HuH-7 (cell line): ENCODE measurements around the gene LAMC3.

ENCODE experiments used
- DNase-seq: peaks from one replicate; pipeline ENCODE4 v3.0.0; 2011; ENCODE audit warnings: low spot score

LAMC3 gene

DNA sequence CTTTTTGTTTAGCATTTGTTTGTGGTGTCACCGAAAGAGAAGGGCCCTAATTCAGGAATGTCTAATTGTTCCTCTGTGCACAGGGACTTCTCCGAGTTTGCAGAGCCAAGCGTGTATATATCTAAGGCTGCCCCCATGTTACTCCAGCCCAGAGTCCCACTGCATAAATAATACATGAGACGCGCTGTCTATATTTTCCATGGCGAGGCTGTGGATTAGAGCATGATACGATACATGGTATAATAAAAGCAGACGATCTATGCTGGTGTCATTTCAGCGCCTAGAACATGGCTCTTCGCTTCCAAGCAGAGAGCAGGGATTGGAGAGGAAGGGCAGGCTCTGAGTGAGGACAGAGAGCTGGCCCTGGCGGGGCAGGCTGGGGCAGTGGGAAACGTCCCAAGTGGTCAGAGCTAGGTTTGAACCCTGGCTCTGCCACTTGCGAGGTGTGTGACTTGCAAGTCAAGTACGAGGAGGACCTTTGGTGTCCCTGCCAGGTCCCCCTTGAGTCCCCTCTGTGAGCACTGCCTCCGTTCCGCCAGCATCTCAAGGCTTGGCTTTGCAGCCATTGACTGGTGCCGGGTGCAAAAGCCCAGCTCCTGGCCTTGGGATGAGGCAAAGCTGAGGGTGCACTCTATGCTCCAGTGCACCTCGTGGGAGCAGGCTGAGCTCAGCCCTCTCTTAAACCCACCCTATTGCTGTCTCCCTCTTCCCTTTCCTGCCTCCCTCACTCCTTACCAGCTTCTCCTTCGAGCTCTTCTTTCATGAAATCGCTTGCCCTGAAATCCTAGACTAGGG lies 29.2 kb upstream of the LAMC3 start:
- DNase-seq, result no peak

DNA sequence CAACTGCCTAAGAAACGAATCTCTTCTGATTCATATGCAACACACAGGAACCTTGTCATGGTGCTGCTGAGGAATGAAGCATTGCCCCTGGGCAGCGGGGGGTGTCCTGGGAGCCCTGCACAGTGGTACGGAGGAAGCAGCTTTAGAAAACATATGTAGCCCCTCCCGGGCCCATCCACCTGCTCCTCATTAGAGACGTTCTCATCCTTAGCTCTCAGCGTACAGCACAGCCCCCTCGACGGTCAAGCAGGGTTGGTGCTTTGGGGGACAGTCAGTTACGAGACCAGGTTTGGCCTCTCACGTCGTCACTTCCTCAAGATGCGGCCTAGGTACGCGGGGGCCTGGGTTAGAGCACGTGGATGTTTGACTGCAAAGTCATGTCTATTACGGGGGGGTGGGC lies 28.4 kb upstream of the LAMC3 start:
- DNase-seq, result no peak

DNA sequence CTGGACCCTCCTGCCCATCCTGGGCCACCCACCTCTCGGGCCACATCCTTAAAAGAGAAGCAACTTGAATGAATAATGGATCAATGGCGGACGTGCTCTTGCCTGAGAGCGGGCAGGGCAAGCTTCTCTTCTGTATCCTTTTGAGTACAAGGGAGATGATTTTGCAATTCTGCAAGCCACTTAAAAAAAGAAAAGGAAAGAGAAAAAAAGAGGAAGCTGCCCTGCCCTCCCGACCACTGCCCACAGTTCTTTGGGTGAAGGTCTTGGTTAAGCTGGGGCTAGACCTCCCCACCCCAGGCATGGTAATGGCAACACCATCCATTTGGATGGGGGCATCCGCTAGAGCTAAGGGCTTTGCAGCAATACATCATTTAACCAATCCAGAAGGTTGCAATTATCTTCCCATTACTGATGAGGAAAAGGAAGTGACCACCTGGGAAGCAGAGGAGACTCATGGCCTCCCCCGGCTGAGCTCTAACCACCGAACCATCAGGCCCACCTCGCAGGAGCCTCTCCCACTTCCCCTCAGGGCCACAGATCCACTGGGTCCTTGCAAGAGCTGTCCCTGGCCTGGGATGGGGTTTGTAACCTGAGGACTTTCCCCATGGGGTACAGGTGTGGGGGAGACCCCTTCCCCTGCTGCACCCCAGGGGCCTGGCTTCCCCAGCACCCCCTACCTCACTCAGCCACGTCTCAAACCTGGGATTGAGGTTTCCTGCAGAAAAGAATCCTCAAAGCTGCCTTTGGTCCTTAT lies 27.8 kb upstream of the LAMC3 start:
- DNase-seq, result no peak

DNA sequence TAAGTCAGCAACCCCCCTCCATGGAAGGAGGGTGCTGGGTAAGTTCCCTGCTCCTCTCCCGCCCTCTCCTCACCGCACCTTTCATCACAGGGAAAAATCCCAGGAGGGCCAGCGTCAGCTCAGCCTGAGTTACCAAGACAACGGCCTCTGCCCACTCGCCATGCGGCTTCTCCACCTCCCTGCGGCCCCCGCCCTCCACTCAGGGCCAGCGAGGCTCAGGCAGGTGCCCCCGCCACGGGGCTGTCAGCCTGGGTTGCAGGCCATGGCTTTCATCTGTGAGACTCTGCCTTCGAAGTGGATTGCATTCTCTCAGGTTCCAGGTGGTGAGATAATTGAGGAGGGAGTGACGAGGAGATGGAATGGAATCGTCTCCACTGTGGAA lies 27.2 kb upstream of the LAMC3 start:
- no peak for DNase-seq

DNA sequence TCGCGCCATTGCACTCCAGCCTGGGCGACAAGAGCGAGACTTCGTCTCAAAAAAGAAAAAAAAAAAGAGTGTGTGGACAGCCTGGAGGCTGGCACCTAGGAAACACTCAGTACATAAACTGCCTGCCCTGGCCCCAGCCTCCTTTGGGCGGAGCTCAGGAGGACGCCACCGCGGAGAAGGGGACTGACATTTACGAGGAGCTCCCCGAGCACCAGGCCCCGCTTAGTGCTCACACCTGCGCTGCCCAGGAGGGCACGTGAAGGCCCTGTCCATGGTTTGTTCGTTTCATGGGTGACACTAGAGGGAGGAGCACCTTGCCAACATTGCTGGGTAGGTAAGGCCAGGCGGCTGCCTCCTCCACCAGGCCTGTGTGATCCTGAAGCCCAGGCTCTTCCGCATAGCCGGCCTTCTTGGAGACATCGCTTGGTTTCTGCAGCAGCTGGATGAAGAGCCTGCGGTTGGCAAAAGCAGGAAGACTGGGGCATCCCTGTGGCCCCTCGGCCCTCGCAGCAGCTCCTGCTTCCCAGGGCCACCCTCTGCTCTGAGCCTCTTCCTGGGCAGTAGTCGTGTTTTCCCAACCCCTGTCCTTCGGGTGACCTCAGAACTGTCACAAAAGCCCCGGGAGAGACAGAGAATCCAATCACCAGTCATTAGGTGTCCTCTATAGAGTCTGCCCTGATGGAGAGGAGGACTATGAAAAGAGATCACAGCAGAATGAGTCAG lies 26.2 kb upstream of the LAMC3 start:
- no peak for DNase-seq

DNA sequence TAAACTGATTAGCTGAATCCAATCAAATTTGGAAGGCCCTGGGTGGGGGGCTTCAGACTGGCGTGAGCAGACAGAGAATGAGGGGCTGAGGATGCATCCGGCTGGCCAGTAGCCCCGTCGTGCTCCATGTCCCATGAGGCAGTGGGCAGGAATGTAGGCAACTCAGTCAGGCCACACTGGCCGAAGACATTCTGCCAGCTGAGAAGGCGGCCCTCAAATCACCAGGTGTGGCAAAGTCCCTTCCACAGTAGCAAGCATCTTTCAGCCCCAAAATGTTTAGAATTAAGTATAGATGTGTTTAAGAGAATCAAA lies 25.7 kb upstream of the LAMC3 start:
- no peak for DNase-seq

DNA sequence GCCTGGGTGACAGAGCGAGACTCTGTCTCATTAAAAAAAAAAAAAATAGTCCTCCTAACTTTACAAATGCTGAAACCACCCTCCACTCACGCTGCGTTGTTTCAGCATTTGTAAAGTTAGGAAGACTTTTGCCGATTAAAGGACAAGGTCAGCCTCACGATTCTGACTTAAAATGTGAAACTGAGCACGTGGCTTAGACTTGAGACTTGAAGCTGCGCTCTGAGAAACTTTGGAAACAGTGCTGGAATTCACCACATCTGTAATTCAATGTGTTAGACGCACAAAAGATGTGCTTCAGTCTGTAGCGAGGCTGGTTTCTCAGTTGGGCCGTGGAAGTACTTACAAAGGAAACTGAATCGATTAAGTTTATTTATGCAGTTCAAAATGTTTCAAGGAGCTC lies 25.0 kb upstream of the LAMC3 start:
- DNase-seq, result no peak

DNA sequence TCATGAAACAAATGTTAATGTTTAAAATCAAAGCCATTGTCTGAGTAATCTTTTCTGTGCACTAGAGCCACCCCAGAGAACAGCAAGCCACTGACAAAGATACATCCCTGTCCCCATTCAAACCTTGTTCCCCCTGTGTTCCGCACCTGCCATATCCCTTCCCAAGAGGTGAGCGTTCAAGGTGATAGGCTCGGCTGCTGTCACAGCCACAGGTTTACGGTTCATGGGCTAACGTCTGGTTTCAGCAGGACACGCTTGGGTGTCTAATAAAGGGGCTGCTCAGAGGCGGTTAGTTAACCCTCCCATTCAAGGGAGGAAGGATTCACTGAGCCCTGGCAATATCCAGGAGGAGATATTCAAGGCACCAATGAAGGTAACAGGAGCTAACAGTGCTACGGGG lies 24.5 kb upstream of the LAMC3 start:
- DNase-seq, result no peak

DNA sequence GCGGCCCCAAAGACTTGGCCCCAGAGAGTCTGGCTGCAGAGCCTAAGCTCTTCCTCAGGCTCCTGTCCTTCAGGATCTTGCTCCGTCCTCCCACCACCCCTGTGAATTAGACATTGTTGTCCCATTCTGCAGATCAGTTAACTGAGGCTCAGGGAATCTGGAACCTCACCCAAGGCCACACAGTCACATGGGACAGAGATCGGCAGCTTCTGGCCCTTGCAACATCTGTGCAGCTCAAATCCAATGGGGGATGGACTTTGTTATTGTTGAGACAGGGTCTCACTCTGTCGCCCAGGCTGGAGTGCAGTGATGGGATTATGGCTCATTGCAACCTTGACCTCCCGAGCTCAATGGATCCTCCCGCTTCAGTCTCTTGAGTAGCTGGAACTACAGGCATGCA lies 23.9 kb upstream of the LAMC3 start:
- no peak for DNase-seq

DNA sequence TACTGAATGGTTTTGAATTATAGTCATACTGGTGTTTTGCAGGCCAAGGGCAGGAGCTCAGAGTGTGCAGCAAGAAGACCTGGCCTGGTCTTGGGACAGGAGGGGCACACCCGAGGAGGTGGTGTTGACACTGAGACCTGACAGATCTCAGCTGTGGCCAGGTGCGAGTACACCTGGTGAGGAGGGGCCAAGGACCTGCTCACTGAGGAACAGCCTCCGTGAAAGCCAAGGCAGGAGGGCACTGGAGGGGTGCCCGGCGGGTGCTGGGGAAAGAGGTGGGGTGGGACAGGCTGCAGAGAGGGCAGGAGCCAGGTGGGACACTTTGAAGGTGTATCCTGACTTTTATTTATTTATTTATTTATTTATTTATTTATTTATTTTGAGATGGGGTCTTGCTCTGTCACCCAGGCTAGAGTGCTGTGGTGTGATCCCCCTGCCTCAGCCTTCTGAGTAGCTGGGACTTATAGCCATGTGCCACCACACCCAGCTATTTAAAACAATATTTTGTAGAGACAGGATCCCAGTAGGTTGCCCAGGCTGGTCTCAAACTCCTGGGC lies 23.3 kb upstream of the LAMC3 start:
- DNase-seq, result no peak

DNA sequence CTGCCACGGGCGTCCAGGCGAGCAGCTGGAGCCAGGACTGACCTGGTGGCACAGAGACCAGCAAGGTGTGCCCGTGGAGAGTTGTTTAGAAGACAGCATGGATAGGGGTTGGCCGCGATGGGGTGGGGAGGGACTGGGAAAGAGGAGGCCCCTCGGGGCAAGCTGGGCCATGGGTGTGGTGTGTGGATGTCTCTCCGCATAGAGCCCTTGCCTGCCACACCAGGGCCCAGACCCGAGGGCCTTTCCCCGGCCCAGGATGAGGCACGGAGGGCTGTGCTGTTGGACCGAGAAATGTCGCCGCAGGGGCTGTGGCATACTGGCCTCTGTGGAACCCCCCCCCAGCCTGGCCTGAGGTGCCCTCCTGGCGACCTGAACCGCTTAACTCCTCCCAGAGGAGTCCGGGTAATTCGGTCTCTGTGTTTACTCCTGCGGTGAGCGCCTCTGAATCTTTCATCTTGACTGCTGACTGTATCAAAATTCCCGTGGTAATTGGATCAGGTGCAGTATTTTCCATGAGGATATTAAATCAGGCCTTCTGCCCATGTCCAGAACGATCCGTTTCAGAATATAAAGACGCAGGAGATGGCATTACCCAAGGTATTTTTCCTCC lies 22.5 kb upstream of the LAMC3 start:
- no peak for DNase-seq

DNA sequence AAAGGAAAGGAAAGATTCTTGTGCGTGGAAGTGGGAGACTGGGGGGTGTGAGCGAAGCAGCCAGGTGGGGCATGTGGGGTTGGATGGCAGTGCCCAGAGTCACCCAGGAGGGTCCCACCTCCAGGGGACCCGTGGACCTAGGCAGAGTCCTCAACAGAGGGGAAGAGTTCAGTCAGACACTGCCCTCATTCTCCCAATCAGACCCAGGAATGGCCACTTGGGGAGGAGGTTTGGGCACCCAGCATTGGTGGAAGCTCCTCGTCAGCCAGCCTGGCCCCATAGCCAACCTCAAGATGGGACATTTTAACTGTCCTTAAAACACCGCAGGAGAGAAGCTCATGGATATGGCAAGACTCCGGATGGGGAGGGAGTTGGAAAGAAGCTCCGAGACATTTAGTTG lies 21.9 kb upstream of the LAMC3 start:
- no peak for DNase-seq

DNA sequence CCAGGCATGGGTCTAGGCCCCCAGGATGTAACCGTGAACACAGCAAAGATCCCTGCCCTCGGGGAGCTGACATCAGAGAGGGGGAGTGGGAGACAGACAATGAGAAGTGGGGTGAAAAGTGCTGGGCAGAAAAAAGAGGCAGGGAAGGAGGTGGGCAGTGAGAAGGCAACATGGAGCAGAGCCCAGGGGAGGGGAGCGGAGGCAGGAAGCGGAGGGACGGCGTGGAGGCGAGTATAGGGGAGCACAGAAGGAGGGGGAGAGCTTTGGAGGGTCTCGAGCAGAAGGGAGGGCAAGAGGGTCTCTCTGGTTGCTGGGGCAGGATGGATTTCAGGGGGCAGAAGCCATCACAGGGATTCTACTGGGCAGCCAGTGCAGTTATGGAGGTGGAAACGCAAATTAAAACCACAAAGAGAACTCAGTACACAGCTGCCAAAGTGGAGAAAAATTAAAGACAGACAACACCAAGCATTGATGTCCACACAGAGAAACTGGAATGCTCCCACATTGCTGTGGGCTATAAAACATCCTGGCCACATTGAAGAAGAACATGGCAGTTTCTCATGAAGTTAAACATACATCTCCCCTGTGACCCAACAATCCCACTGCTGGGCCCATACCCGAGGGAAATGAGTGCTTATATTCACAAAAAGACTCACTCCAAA lies 21.1 kb upstream of the LAMC3 start:
- no peak for DNase-seq

DNA sequence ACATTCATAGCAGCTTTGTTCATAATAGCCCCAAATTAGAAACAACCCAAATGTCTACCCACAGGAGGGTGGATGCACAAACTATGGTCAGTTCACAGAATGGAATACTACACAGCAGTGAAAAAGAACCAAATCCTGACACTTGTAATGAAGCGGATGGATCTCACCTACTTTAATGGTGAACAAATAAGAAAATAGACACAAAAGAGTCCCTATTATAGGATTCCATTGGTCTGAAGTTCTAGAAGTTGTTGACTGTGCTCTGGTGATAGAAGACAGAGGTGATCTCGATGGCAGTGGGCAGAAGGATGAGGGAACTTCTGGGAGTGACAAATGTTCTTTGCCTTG lies 20.6 kb upstream of the LAMC3 start:
- no peak for DNase-seq

DNA sequence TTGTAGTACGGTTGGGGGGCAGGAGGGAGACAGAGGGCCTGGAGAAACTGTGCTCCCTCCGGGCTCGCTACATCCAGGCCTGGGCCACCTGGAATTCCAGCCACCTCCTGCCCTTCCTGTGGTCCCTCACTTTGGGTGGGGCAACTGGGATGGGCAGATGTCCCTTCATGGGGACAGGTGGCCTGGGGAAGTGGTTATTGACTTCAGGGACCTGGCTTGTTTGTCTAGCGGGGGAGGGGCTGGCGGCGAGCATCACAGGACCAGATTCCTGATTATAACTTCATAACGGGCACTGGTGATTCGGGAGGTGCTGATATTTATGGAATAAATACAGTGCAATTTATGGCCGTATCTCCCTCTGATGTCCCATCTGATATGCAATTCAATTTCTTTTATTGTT lies 20.1 kb upstream of the LAMC3 start:
- DNase-seq, result no peak

DNA sequence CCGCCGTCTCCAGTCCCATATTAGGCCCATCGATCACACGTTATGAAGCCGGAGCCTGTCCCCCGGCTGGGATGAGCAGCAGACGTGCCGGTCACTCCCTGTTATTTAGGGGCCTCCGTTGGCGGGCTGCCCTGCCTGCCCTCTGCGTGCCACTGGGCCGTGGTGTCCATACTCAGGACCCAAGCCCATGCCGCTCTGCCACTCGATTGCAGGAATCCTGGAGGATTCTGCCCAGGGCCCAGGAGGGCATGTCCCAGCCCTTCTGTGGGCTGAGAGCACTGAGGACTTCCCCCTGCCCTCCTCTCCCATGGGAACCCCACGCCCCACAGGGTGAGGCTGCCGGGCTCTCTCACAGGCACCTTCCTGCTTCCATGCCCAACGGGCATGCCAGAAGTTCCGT lies 19.6 kb upstream of the LAMC3 start:
- no peak for DNase-seq

DNA sequence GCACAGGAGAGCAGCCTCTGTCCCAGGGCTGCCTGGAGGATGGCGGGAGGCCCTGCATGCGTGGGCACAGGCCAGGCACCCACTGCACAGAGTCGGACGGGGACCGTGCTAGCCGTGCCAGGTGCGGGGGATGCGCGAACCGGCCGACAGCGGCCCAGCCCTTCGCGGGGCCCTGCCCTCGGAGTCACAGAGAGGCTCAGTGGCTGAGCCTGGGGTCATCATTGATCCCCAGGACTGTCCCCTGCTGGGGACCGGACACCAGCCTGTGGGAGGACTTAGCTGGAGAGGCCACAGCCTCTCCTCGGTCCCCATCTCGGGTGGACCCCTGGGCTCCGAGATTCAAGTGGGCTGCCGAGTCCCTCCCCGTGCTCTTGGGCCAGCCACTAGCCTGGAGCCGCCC lies 19.1 kb upstream of the LAMC3 start:
- no peak for DNase-seq

DNA sequence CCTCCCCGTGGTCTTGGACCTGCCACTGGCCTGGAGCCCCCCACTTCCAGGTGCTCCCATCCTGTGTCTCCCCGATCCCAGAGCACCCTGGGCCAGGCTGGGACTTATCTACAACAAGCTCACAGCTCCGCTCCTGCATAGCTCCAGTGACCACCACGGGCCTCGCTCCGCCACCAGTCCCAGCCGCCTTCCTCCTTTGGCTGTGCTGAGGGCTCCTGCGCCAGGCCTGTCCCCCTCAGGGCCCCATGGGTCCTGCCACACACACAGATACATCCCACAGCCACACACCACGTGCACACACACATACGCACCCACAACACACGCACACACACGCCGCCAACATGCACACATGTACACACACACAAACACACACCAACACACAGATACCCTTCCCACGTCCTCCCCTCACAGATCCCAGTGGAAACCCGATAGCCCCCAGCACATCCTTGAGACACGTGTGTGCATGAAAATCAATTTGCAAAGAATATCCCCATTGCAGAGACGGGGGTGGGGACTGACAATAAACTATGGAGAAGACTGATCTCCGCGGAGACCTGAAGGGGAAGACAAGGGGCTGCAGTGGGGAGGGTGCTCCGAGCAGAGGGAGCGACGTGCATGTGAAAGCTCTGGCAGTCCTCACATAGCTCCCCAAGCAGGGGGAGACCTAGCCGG lies 18.5 kb upstream of the LAMC3 start:
- no peak for DNase-seq

DNA sequence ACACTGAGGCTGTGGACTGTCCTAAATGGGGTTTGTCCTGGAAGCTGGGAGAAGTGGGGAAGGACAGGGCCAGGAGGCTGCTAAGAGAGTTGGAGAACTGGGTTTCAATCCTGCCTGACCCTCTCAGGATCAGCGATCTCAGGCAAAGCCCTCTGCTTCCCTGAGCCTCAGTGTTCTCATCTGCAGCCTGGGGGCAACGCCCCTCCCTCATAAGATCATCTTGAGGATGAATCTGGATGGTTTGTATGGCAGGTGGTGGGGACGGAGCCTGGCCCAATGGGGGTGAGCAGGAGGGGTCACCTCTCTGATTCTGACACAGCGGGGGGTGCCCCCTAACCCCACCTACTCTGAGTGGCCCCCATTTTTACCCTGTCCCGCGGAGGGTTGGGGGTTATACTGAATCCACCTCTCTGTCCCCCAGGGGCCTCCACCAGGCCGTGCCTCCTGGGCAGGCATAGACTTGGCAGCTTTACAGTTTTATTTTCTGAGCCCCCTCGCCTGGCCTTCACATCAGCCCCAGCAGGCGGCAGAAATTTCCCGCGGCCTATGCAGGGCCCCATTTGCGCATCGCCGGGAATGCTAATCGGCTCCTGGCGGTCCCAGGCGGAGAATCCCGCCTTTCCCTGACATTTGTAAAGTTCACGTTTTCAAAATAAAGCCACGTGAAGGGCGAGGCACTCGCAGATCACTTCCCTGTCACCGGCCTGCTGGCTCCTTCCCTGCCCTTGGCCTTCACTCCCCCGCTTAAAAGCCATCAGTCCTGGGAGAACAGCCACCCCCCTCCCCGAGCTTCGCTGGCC lies 17.8 kb upstream of the LAMC3 start:
- no peak for DNase-seq

DNA sequence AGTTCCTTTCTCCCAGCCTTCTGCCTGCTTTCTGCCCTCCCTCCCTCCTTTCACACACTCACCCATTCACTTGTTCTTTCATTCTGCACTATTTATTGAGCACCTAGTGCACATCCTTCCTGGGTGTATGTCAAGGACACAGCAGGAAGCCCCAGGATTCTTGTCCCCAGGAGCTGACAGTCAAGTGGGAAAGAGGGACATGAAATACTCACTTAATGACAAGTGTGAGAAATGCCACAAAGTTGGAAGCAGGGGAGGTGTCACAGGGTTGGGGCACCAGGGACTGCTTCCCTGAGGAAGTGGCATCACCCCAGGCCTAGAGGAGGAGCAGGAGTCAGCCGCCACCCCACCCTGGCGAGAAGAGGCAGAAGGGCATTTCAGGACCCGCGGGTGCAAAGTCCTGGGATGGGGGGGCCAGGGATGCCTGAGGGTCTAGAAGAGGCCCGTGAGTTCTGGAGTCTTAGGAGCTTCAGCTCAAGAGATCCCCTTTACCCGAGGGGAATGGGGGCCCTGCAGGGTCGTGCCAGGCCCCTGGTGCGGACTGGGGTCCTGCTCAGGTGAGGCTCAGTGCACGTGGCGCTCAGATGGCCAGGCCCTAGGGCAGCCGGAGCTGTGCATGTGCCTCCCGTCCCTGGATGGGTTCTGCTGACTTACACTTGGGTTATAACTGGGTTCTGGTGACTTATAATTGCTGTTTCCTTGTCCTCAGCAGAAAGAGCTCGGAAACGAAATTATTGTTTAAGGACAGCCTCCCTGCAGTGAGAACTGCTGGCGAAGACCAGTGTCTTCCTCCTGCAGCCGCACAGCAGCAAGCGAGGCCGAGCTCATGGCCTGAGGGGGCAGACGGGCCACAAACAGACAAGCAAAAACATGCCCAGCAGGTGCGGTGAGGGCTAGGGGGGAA lies 16.9 kb upstream of the LAMC3 start:
- DNase-seq, result no peak
